Measurements from ENCODE around the gene ABLIM1. TPM values are rescaled to one million over a fixed set of nuclear protein-coding genes. Genes with fewer than 3 reads are reported as not detected.

Gene ABLIM1
- total and polyA plus RNA-seq, 2 of the 13 experiments (the other 11 are each of a cell fraction or from before 2014, with no cell fraction given) = 59.4 to 92.7 TPM

DNA sequence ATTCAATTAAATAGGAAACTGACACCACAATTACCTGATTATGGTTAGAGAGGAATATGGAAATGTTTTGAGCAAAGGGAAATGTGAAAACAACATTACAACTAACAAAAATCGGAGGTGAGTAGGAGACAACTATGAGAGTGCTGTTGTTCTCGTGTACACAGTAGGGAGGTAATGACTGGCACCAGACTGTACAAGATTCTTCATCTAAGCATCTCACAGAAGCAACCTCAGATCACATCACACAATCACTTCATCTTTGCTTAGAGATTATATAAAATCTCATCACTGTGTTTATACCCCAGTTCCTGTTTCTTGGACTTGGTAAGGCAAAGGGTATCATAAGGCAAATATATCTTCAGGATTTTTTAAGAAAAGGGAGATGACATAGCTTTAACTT is 14.9 kb downstream of the ABLIM1 start:
- peaks cover 9% of the 10 kb centered on the region for H3K4me1 ChIP-seq (ENCODE audit: insufficient read depth, low read length)
- no peaks in the 10 kb centered on the region for H3K27me3 ChIP-seq (ENCODE audit: control insufficient read depth in 1 of 2, insufficient read depth in 2 of 2, low read length in 2 of 2)
- H3K4me3 ChIP-seq (replicated peaks in 1 of 3; ENCODE audit: insufficient read depth in 1 of 3, low read depth in 2 of 3, low read length in 3 of 3) = no peak overlapping the region
- ChIA-PET POLR2A (no interaction called here), CTCF (ENCODE audit: low intra/inter-chr PET ratio, low total read pairs) (no interaction called here)
- no peaks in the 10 kb centered on the region for H3K9me3 ChIP-seq (ENCODE audit: low read length)
- no peak overlapping the region for H2AFZ ChIP-seq (ENCODE audit: low read length)
- no peak for DNase-seq (ENCODE audit: low spot score)
- H3K36me3 ChIP-seq (replicated peaks in 1 of 2; ENCODE audit: control insufficient read depth in 1 of 2, insufficient read depth in 2 of 2, low read length in 2 of 2) = no peaks in the 10 kb centered on the region
- in situ Hi-C loops (cut with HindIII; ENCODE audit: extremely low pct_ligation_motif_present, low pct_unique_long_range_greater_than_20kb) (no loop called here), intact Hi-C loops (cut with micrococcal nuclease; ENCODE audit: unreplicated experiment) (no loop called here)
- H3K27ac ChIP-seq (ENCODE audit: extremely low read length, insufficient read depth, low read length) = no peak overlapping the region
- no peak overlapping the region for H3K4me2 ChIP-seq (ENCODE audit: low read depth, low read length)
- H4K20me1 ChIP-seq (ENCODE audit: insufficient read depth, low read length) = no peaks in the 10 kb centered on the region
- 10% methylated on average over 2 of the region's 2 CpGs for WGBS (ENCODE audit: low lambda C conversion rate)
- TF ChIP-seq ZNF431 (CRISPR knock-in tag; IDR thresholded peaks at IDR 0.05; ENCODE audit: borderline replicate concordance, low read depth) (no peak), ZBTB38 (CRISPR knock-in tag; IDR thresholded peaks at IDR 0.05) (no peak), HDAC2 (CRISPR knock-in tag; IDR thresholded peaks at IDR 0.05) (no peak), CBX5 (CRISPR knock-in tag; IDR thresholded peaks at IDR 0.05; ENCODE audit: borderline replicate concordance) (no peak), ZNF557 (CRISPR knock-in tag; IDR thresholded peaks at IDR 0.05) (no peak), FOXA1 (IDR thresholded peaks at IDR 0.05) (no peak), FOXA1 (CRISPR knock-in tag; IDR thresholded peaks at IDR 0.05) (no peak), TP53 (CRISPR knock-in tag; conservative IDR thresholded peaks at IDR 0.05) (no peak), NR2C2 (CRISPR knock-in tag; IDR thresholded peaks at IDR 0.05; ENCODE audit: borderline replicate concordance) (no peak), FOSL1 (CRISPR knock-in tag; IDR thresholded peaks at IDR 0.05; ENCODE audit: borderline replicate concordance) (no peak), ZNF709 (CRISPR knock-in tag; IDR thresholded peaks at IDR 0.05) (no peak), XBP1 (CRISPR knock-in tag; IDR thresholded peaks at IDR 0.05) (no peak), NCOR1 (IDR thresholded peaks at IDR 0.05; ENCODE audit: borderline replicate concordance, low read length) (no peak)
- TF ChIP-seq, protein P1, sequence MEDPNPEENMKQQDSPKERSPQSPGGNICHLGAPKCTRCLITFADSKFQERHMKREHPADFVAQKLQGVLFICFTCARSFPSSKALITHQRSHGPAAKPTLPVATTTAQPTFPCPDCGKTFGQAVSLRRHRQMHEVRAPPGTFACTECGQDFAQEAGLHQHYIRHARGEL (CRISPR knock-in tag; IDR thresholded peaks at IDR 0.05) = no peak
- TF ChIP-seq, protein P2, sequence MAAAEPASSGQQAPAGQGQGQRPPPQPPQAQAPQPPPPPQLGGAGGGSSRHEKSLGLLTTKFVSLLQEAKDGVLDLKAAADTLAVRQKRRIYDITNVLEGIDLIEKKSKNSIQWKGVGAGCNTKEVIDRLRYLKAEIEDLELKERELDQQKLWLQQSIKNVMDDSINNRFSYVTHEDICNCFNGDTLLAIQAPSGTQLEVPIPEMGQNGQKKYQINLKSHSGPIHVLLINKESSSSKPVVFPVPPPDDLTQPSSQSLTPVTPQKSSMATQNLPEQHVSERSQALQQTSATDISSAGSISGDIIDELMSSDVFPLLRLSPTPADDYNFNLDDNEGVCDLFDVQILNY (CRISPR knock-in tag; conservative IDR thresholded peaks at IDR 0.05) = no peak
- TF ChIP-seq, protein P3, sequence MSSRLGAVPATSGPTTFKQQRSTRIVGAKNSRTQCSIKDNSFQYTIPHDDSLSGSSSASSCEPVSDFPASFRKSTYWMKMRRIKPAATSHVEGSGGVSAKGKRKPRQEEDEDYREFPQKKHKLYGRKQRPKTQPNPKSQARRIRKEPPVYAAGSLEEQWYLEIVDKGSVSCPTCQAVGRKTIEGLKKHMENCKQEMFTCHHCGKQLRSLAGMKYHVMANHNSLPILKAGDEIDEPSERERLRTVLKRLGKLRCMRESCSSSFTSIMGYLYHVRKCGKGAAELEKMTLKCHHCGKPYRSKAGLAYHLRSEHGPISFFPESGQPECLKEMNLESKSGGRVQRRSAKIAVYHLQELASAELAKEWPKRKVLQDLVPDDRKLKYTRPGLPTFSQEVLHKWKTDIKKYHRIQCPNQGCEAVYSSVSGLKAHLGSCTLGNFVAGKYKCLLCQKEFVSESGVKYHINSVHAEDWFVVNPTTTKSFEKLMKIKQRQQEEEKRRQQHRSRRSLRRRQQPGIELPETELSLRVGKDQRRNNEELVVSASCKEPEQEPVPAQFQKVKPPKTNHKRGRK (CRISPR knock-in tag; IDR thresholded peaks at IDR 0.05) = no peak
- TF ChIP-seq, protein P4, sequence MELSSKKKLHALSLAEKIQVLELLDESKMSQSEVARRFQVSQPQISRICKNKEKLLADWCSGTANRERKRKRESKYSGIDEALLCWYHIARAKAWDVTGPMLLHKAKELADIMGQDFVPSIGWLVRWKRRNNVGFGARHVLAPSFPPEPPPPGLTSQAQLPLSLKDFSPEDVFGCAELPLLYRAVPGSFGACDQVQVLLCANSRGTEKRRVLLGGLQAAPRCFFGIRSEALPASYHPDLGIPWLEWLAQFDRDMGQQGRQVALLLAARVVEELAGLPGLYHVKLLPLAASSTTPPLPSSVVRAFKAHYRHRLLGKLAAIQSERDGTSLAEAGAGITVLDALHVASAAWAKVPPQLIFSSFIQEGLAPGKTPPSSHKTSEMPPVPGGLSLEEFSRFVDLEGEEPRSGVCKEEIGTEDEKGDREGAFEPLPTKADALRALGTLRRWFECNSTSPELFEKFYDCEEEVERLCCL (CRISPR knock-in tag; IDR thresholded peaks at IDR 0.05; ENCODE audit: borderline replicate concordance) = no peak
- TF ChIP-seq, protein P5, sequence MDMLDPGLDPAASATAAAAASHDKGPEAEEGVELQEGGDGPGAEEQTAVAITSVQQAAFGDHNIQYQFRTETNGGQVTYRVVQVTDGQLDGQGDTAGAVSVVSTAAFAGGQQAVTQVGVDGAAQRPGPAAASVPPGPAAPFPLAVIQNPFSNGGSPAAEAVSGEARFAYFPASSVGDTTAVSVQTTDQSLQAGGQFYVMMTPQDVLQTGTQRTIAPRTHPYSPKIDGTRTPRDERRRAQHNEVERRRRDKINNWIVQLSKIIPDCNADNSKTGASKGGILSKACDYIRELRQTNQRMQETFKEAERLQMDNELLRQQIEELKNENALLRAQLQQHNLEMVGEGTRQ (IDR thresholded peaks at IDR 0.05; ENCODE audit: low read depth, low read length) = no peak
- TF ChIP-seq, protein P5 (CRISPR knock-in tag; IDR thresholded peaks at IDR 0.05; ENCODE audit: borderline replicate concordance) = no peak
- TF ChIP-seq, protein P6, sequence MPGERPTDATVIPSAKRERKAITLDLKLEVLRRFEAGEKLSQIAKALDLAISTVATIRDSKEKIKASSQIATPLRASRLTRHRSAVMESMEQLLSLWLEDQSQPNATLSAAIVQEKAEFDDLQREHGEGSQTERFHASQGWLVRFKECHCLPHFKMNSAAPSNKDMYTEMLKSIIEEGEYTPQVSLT (CRISPR knock-in tag; IDR thresholded peaks at IDR 0.05; ENCODE audit: borderline replicate concordance, low read depth) = no peak
- no peak for FAIRE-seq
- no peaks in the 10 kb centered on the region for H3K79me2 ChIP-seq (ENCODE audit: insufficient read depth, low read length)
- BruUV-seq (replicated peaks) = no TSS peak
- no peak overlapping the region for H3K9ac ChIP-seq (ENCODE audit: insufficient read depth, low read depth, low read length)
- no peak for ATAC-seq

Measured in HepG2 (cell line).